Right lobe of liver (tissue), 4 donors: ENCODE data around the gene STPG3.

ENCODE experiments used
- CTCF ChIP-seq, 4 donors: fragments of 200-600 bp in 3 of 4; fragments of 450-650 bp in 1 of 4; IDR thresholded peaks; one replicate each; pipeline versions ENCODE4 v1.5.1 to v1.8.0; 2016 to 2022; ENCODE audit warnings: antibody characterized with exemption in 4 of 4, mild to moderate bottlenecking in 2 of 4
- POLR2A ChIP-seq: fragments of 450-650 bp; IDR thresholded peaks from one replicate; pipeline ENCODE4 v1.6.1; 2017; ENCODE audit warnings: antibody characterized with exemption, mild to moderate bottlenecking
- donor health status: DM: no; HTN: no; CAD: no.
- donor health status: DM: no; HTN: no; CAD: no.
- donor health status: DM: no; HTN: yes; CAD: no.

GRCh38 chr9:137273095-137273490, 22.0 kb downstream of the STPG3 start:
- no peak for TF ChIP-seq CTCF (IDR thresholded peaks at IDR 0.05)
- no peak for TF ChIP-seq POLR2A
